ENCODE data around the gene PPP1R14D.

The PPP1R14D gene

GRCh38 chr15:40850576-40851112, 22.1 kb upstream of the PPP1R14D start:
- Histone ChIP-seq H3K27me3 (ENCODE audit: low read depth, low read length) (no peaks in the 10 kb centered on the region), H3K4me1 (ENCODE audit: control insufficient read depth in 1 of 2, insufficient read depth in 2 of 2, low read length in 2 of 2) (peaks cover 0 to 6% of the 10 kb centered on the region in 2 donors), H3K4me3 (ENCODE audit: low read depth in 1 of 2, low read length in 2 of 2) (no peak overlapping the region), H3K27ac (ENCODE audit: low read length) (no peak overlapping the region), H3K9me3 (ENCODE audit: control insufficient read depth in 1 of 2, low read length in 2 of 2) (no peaks in the 10 kb centered on the region), H3K36me3 (ENCODE audit: control insufficient read depth in 1 of 2, insufficient read depth in 2 of 2, low read length in 2 of 2) (peaks cover 0 to 4% of the 10 kb centered on the region in 2 donors)

GRCh38 chr15:40847223-40847961, 18.9 kb upstream of the PPP1R14D start:
- H3K4me3 ChIP-seq (ENCODE audit: low read depth in 1 of 2, low read length in 2 of 2), result peak overlapping the region in 1 of 2 donors; percentile 50
- H3K27me3 ChIP-seq (ENCODE audit: low read depth, low read length), result no peaks in the 10 kb centered on the region
- peaks cover 6 to 16% of the 10 kb centered on the region in 2 donors for H3K4me1 ChIP-seq (ENCODE audit: control insufficient read depth in 1 of 2, insufficient read depth in 2 of 2, low read length in 2 of 2)
- peak overlapping the region; percentile 94 for H3K27ac ChIP-seq (ENCODE audit: low read length)
- no peaks in the 10 kb centered on the region for H3K36me3 ChIP-seq (ENCODE audit: control insufficient read depth in 1 of 2, insufficient read depth in 2 of 2, low read length in 2 of 2)
- H3K9me3 ChIP-seq (ENCODE audit: control insufficient read depth in 1 of 2, low read length in 2 of 2), result no peaks in the 10 kb centered on the region

- Histone ChIP-seq H3K4me3 (ENCODE audit: low read depth in 1 of 2, low read length in 2 of 2) (peak overlapping the region in 1 of 2 donors; percentile 50), H3K27me3 (ENCODE audit: low read depth, low read length) (no peaks in the 10 kb centered on the region), H3K4me1 (ENCODE audit: control insufficient read depth in 1 of 2, insufficient read depth in 2 of 2, low read length in 2 of 2) (peaks cover 6 to 16% of the 10 kb centered on the region in 2 donors), H3K36me3 (ENCODE audit: control insufficient read depth in 1 of 2, insufficient read depth in 2 of 2, low read length in 2 of 2) (no peaks in the 10 kb centered on the region), H3K9me3 (ENCODE audit: control insufficient read depth in 1 of 2, low read length in 2 of 2) (no peaks in the 10 kb centered on the region), H3K27ac (ENCODE audit: low read length) (peak overlapping the region; percentile 94)
These were observed 18.3 kb upstream of the PPP1R14D start for GRCh38 chr15:40846841-40847222.

GRCh38 chr15:40845511-40846284, 17.2 kb upstream of the PPP1R14D start:
- no peaks in the 10 kb centered on the region for H3K9me3 ChIP-seq (ENCODE audit: control insufficient read depth in 1 of 2, low read length in 2 of 2)
- H3K4me3 ChIP-seq (ENCODE audit: low read depth in 1 of 2, low read length in 2 of 2), result peak overlapping the region in 1 of 2 donors; percentile 59
- H3K4me1 ChIP-seq (ENCODE audit: control insufficient read depth in 1 of 2, insufficient read depth in 2 of 2, low read length in 2 of 2), result peaks cover 6 to 16% of the 10 kb centered on the region in 2 donors
- peak overlapping the region; percentile 94 for H3K27ac ChIP-seq (ENCODE audit: low read length)
- H3K36me3 ChIP-seq (ENCODE audit: control insufficient read depth in 1 of 2, insufficient read depth in 2 of 2, low read length in 2 of 2), result no peaks in the 10 kb centered on the region
- H3K27me3 ChIP-seq (ENCODE audit: low read depth, low read length), result no peaks in the 10 kb centered on the region

GRCh38 chr15:40845036-40845435, 16.5 kb upstream of the PPP1R14D start:
- Histone ChIP-seq H3K9me3 (ENCODE audit: control insufficient read depth in 1 of 2, low read length in 2 of 2) (no peaks in the 10 kb centered on the region), H3K27ac (ENCODE audit: low read length) (peak overlapping the region; percentile 86), H3K4me1 (ENCODE audit: control insufficient read depth in 1 of 2, insufficient read depth in 2 of 2, low read length in 2 of 2) (peaks cover 6 to 16% of the 10 kb centered on the region in 2 donors), H3K27me3 (ENCODE audit: low read depth, low read length) (no peaks in the 10 kb centered on the region), H3K4me3 (ENCODE audit: low read depth in 1 of 2, low read length in 2 of 2) (peak overlapping the region; percentile 71 to 72), H3K36me3 (ENCODE audit: control insufficient read depth in 1 of 2, insufficient read depth in 2 of 2, low read length in 2 of 2) (no peaks in the 10 kb centered on the region)

- no peaks in the 10 kb centered on the region for H3K9me3 ChIP-seq (ENCODE audit: control insufficient read depth in 1 of 2, low read length in 2 of 2)
- H3K4me1 ChIP-seq (ENCODE audit: control insufficient read depth in 1 of 2, insufficient read depth in 2 of 2, low read length in 2 of 2), result peaks cover 6 to 16% of the 10 kb centered on the region in 2 donors
- no peaks in the 10 kb centered on the region for H3K36me3 ChIP-seq (ENCODE audit: control insufficient read depth in 1 of 2, insufficient read depth in 2 of 2, low read length in 2 of 2)
- H3K27me3 ChIP-seq (ENCODE audit: low read depth, low read length), result no peaks in the 10 kb centered on the region
- H3K27ac ChIP-seq (ENCODE audit: low read length), result peak overlapping the region; percentile 86
- peak overlapping the region; percentile 71 to 72 for H3K4me3 ChIP-seq (ENCODE audit: low read depth in 1 of 2, low read length in 2 of 2)
These were observed 16.2 kb upstream of the PPP1R14D start for GRCh38 chr15:40844696-40845030.

- peaks cover 6 to 16% of the 10 kb centered on the region in 2 donors for H3K4me1 ChIP-seq (ENCODE audit: control insufficient read depth in 1 of 2, insufficient read depth in 2 of 2, low read length in 2 of 2)
- H3K4me3 ChIP-seq (ENCODE audit: low read depth in 1 of 2, low read length in 2 of 2), result peak within 1 kb of the TSS; percentile 71 to 72
- H3K27me3 ChIP-seq (ENCODE audit: low read depth, low read length), result no peaks in the 10 kb centered on the region
- peak within 1 kb of the TSS; percentile 86 for H3K27ac ChIP-seq (ENCODE audit: low read length)
- H3K36me3 ChIP-seq (ENCODE audit: control insufficient read depth in 1 of 2, insufficient read depth in 2 of 2, low read length in 2 of 2), result no peaks in the 10 kb centered on the region
- no peaks in the 10 kb centered on the region for H3K9me3 ChIP-seq (ENCODE audit: control insufficient read depth in 1 of 2, low read length in 2 of 2)
These were observed 15.6 kb upstream of the PPP1R14D start, which contains the start of gene SPINT1 for GRCh38 chr15:40843885-40844695. SPINT1 (plus strand) TSS chr15:40844048; CDS start chr15:40844555, 507 bp downstream.

- Histone ChIP-seq H3K9me3 (ENCODE audit: control insufficient read depth in 1 of 2, low read length in 2 of 2) (no peaks in the 10 kb centered on the region), H3K4me1 (ENCODE audit: control insufficient read depth in 1 of 2, insufficient read depth in 2 of 2, low read length in 2 of 2) (peaks cover 6 to 16% of the 10 kb centered on the region in 2 donors), H3K27ac (ENCODE audit: low read length) (no peak overlapping the region)
These were observed 14.9 kb upstream of the PPP1R14D start for GRCh38 chr15:40843261-40843884.

GRCh38 chr15:40841741-40842140, 13.2 kb upstream of the PPP1R14D start:
- no peaks in the 10 kb centered on the region for H3K9me3 ChIP-seq (ENCODE audit: control insufficient read depth in 1 of 2, low read length in 2 of 2)
- no peaks in the 10 kb centered on the region for H3K36me3 ChIP-seq (ENCODE audit: control insufficient read depth in 1 of 2, insufficient read depth in 2 of 2, low read length in 2 of 2)
- no peaks in the 10 kb centered on the region for H3K27me3 ChIP-seq (ENCODE audit: low read depth, low read length)
- H3K4me3 ChIP-seq (ENCODE audit: low read depth in 1 of 2, low read length in 2 of 2), result no peak overlapping the region
- H3K4me1 ChIP-seq (ENCODE audit: control insufficient read depth in 1 of 2, insufficient read depth in 2 of 2, low read length in 2 of 2), result peaks cover under 1 to 16% of the 10 kb centered on the region in 2 donors
- H3K27ac ChIP-seq (ENCODE audit: low read length), result no peak overlapping the region

More at GRCh38 chr15:40843261-40843884, 14.9 kb upstream of the PPP1R14D start:
- peak overlapping the region; percentile 46 to 72 for H3K4me3 ChIP-seq (ENCODE audit: low read depth in 1 of 2, low read length in 2 of 2)
- no peaks in the 10 kb centered on the region for H3K27me3 ChIP-seq (ENCODE audit: low read depth, low read length)
- H3K36me3 ChIP-seq (ENCODE audit: control insufficient read depth in 1 of 2, insufficient read depth in 2 of 2, low read length in 2 of 2), result no peaks in the 10 kb centered on the region

GRCh38 chr15:40838756-40839155, 10.2 kb upstream of the PPP1R14D start:
- Histone ChIP-seq H3K4me3 (ENCODE audit: low read depth in 1 of 2, low read length in 2 of 2) (no peak overlapping the region), H3K4me1 (ENCODE audit: control insufficient read depth in 1 of 2, insufficient read depth in 2 of 2, low read length in 2 of 2) (peaks cover 0 to 4% of the 10 kb centered on the region in 2 donors), H3K9me3 (ENCODE audit: control insufficient read depth in 1 of 2, low read length in 2 of 2) (no peaks in the 10 kb centered on the region), H3K27me3 (ENCODE audit: low read depth, low read length) (no peaks in the 10 kb centered on the region), H3K36me3 (ENCODE audit: control insufficient read depth in 1 of 2, insufficient read depth in 2 of 2, low read length in 2 of 2) (no peaks in the 10 kb centered on the region), H3K27ac (ENCODE audit: low read length) (no peak overlapping the region)

Measured in muscle layer of duodenum (tissue), 2 donors.